ENCODE data around the gene MACROD2.

MACROD2 gene

DNA sequence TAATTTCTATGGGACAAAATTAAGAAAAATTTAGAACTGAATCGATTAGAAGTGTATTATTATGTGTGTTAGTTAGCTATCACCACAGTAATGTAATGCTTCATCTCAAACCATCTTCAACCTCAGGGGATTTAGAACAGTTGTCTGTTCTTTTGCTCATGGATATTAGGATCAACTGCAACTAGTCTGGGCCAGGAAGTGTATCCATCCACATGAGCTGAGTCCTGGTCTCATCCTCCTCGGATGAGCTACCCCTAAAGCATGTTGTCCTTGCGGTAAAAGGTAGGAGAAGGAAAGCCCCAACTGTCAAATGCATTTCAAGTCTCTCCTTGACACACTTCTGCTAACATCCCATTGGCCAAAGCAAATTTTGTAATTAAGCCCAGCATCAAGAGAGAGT is 2040.3 kb downstream of the MACROD2 start:
- DNase-seq (ENCODE audit: low spot score), result no peak
- TF ChIP-seq, protein P1, sequence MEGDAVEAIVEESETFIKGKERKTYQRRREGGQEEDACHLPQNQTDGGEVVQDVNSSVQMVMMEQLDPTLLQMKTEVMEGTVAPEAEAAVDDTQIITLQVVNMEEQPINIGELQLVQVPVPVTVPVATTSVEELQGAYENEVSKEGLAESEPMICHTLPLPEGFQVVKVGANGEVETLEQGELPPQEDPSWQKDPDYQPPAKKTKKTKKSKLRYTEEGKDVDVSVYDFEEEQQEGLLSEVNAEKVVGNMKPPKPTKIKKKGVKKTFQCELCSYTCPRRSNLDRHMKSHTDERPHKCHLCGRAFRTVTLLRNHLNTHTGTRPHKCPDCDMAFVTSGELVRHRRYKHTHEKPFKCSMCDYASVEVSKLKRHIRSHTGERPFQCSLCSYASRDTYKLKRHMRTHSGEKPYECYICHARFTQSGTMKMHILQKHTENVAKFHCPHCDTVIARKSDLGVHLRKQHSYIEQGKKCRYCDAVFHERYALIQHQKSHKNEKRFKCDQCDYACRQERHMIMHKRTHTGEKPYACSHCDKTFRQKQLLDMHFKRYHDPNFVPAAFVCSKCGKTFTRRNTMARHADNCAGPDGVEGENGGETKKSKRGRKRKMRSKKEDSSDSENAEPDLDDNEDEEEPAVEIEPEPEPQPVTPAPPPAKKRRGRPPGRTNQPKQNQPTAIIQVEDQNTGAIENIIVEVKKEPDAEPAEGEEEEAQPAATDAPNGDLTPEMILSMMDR (IDR thresholded peaks at IDR 0.05; ENCODE audit: borderline replicate concordance, control extremely low read depth, extremely low read depth, insufficient read depth, missing control alignments), result no peak
- in situ Hi-C loops (cut with MboI; ENCODE audit: low sequenced_read_pairs, unreplicated experiment), result no loop called here

DNA sequence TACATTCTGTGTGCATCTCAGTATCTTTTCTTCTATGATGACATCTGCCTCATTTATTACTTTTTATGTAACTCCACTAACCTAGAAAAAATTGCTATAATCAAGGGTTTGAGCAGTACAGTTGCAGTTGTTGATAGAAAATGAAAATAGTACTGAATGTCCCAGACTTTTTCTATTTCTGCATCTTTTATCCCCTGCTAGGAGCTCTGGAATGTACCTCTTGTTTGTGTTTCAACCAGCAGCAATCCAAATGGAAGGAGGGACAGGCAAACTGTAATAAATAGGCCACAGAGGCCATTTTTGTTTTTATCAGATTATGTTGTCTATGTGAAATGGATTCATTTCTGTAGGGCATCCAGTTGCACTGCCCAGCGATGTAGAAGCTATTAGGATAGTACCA is 2041.0 kb downstream of the MACROD2 start:
- TF ChIP-seq, protein P1 (IDR thresholded peaks at IDR 0.05; ENCODE audit: borderline replicate concordance, control extremely low read depth, extremely low read depth, insufficient read depth, missing control alignments), result no peak
- in situ Hi-C loops (cut with MboI; ENCODE audit: low sequenced_read_pairs, unreplicated experiment), result no loop called here
- DNase-seq (ENCODE audit: low spot score), result no peak

DNA sequence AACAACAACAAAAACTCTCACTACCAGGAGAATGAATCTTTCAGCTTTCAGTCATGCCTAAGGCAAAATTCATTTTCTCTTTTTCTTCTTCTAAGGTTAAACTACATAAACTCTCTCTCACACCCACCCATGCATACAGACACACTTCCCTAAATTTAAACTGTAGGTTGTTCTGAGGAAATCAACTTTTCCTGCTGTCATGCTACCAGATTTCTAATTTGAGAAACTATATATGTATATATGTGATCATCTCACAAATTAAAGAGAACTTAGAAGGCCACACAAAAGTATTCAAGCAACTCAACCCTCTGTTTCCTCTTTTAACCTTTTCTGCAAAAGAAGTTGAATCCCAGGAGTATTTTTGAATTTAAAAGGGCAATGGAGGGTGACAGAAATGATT is 2045.4 kb downstream of the MACROD2 start:
- no peak for DNase-seq (ENCODE audit: low spot score)
- in situ Hi-C loops (cut with MboI; ENCODE audit: low sequenced_read_pairs, unreplicated experiment), result no loop called here
- TF ChIP-seq, protein P1 (IDR thresholded peaks at IDR 0.05; ENCODE audit: borderline replicate concordance, control extremely low read depth, extremely low read depth, insufficient read depth, missing control alignments), result no peak

DNA sequence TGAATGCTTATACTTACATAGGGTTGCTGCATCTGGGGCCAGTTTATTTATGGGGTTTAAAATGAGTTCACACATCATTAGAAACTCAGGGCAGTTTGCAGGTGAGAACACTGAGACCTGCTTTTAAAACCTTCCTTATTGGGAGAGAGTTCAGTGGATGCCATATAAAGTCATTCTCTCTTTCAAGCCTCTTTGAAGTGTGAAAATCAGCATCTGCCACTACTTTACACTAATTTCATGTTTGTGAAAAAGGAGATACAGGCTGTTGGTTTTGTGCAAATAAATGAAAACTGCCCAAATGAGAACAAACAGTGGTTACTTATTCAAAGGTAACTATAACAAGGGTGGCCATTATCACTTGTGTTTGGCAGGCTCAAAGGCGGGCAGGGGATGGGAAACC is 2047.4 kb downstream of the MACROD2 start:
- no peak for DNase-seq (ENCODE audit: low spot score)
- TF ChIP-seq, protein P1 (IDR thresholded peaks at IDR 0.05; ENCODE audit: borderline replicate concordance, control extremely low read depth, extremely low read depth, insufficient read depth, missing control alignments), result no peak
- in situ Hi-C loops (cut with MboI; ENCODE audit: low sequenced_read_pairs, unreplicated experiment), result no loop called here

DNA sequence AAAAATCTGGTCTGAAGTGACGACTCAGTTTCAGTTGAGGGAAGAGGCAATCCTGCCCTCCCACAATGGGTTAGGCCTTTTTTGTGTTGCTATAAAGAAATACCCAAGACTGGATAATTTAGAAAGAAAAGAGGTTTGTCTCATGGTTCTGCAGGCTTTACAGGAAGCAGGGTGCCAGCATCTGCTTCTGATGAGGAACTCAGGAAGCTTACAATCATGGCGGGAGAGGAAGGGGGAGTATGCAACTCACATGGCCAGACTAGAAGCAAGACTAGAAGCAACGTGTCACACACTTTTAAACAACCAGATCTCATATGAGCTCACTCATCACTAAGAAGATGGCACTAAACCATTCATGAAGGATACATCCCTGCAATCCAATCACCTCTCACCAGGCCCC is 2048.6 kb downstream of the MACROD2 start:
- in situ Hi-C loops (cut with MboI; ENCODE audit: low sequenced_read_pairs, unreplicated experiment), result no loop called here
- TF ChIP-seq, protein P1 (IDR thresholded peaks at IDR 0.05; ENCODE audit: borderline replicate concordance, control extremely low read depth, extremely low read depth, insufficient read depth, missing control alignments), result no peak
- no peak for DNase-seq (ENCODE audit: low spot score)

DNA sequence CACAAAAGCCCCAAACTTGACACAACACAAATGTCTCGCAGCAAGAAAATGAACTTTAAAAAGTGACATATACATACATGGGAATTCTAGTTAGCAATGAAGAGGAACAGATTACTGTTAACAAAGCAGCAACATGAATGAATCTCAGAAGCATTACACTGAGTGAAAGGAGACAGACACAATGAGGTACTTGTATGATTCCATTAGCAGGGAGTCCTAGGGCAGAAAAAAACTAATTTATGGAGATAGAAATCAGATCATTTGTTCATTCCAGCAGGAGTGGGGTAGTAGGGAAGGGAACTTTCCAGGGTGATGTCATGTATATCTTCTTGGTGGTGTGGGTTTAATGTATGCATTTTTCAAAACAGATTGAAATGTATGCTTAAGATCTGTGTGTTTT is 2053.6 kb downstream of the MACROD2 start:
- TF ChIP-seq, protein P1 (IDR thresholded peaks at IDR 0.05; ENCODE audit: borderline replicate concordance, control extremely low read depth, extremely low read depth, insufficient read depth, missing control alignments), result no peak
- in situ Hi-C loops (cut with MboI; ENCODE audit: low sequenced_read_pairs, unreplicated experiment), result no loop called here
- DNase-seq (ENCODE audit: low spot score), result no peak

Measured in GM13976 (cell line).